GM19099 (cell line): Measurements from ENCODE around the gene PSMB9.
A peak's percentile ranks its signal among the peaks of the same experiment; 100 is the strongest.

Source experiments
- POLR2A ChIP-seq: IDR thresholded peaks from 3 replicates; pipeline ENCODE4 v1.6.1; 2011; ENCODE audit warnings: low read depth; ENCODE audit not compliant: insufficient read length; ENCODE audit errors: extremely low read depth

The PSMB9 gene

GRCh38 chr6:32847795-32848194 is 6.2 kb upstream of the PSMB9 start:
- peak; percentile 15 for TF ChIP-seq POLR2A

GRCh38 chr6:32849126-32849525 is 4.9 kb upstream of the PSMB9 start:
- TF ChIP-seq POLR2A, result no peak

GRCh38 chr6:32851025-32851424 is 3.0 kb upstream of the PSMB9 start:
- TF ChIP-seq POLR2A, result no peak

GRCh38 chr6:32852018-32852843 is 1.8 kb upstream of the PSMB9 start:
- TF ChIP-seq POLR2A, result no peak

GRCh38 chr6:32852844-32853540 is 1.0 kb upstream of the PSMB9 start:
- peak; percentile 61 for TF ChIP-seq POLR2A

GRCh38 chr6:32854376-32855178 is 585 bp downstream of the PSMB9 start:
- peak; percentile 53 for TF ChIP-seq POLR2A

GRCh38 chr6:32855467-32856174 is 1.6 kb downstream of the PSMB9 start:
- peak; percentile 10 for TF ChIP-seq POLR2A

GRCh38 chr6:32857156-32857891 is 3.3 kb downstream of the PSMB9 start:
- no peak for TF ChIP-seq POLR2A

GRCh38 chr6:32858194-32858593 is 4.2 kb downstream of the PSMB9 start:
- TF ChIP-seq POLR2A, result no peak

- no peak for TF ChIP-seq POLR2A
Observed at GRCh38 chr6:32860674-32861073, 6.7 kb downstream of the PSMB9 start.

- TF ChIP-seq POLR2A, result no peak
Observed at GRCh38 chr6:32862725-32863124, 8.7 kb downstream of the PSMB9 start.

- no peak for TF ChIP-seq POLR2A
Observed at GRCh38 chr6:32865724-32866443, 11.9 kb downstream of the PSMB9 start.

- peak; percentile 40 for TF ChIP-seq POLR2A
Observed at GRCh38 chr6:32867022-32867477, 13.1 kb downstream of the PSMB9 start.
